ENCODE data around the gene TRIM71. TPM values are rescaled to one million over a fixed set of nuclear protein-coding genes. Genes with fewer than 3 reads are reported as not detected.
"Not testable (repeated sequence)": the region's sequence is repeated elsewhere in the genome, so short reads cannot be mapped to it uniquely, and the experiment has no call there.

The TRIM71 gene
- not detected in 2 replicates for total RNA-seq

- peak; percentile 6 to 10 for DNase-seq (ENCODE audit: low read depth in 2 of 2)
Observed at GRCh38 chr3:32817558-32818228, at the start of gene TRIM71. TRIM71 (plus strand) TSS chr3:32817997; CDS start chr3:32818081, 84 bp downstream.

GRCh38 chr3:32778389-32778788, 39.4 kb upstream of the TRIM71 start:
- DNase-seq (ENCODE audit: low read depth in 2 of 2) = no peak

- DNase-seq (ENCODE audit: low read depth in 2 of 2) = no peak
Observed at GRCh38 chr3:32780071-32780734, 37.6 kb upstream of the TRIM71 start.

GRCh38 chr3:32780735-32781210, 37.0 kb upstream of the TRIM71 start:
- peak; percentile 51 to 63 for DNase-seq (ENCODE audit: low read depth in 2 of 2)

- peak; percentile 85 to 87 for DNase-seq (ENCODE audit: low read depth in 2 of 2)
Observed at GRCh38 chr3:32781211-32781968, 36.4 kb upstream of the TRIM71 start.

GRCh38 chr3:32781969-32782270, 35.9 kb upstream of the TRIM71 start:
- DNase-seq (ENCODE audit: low read depth in 2 of 2) = not testable (repeated sequence)

- DNase-seq (ENCODE audit: low read depth in 2 of 2) = no peak
Observed at GRCh38 chr3:32782407-32782806, 35.4 kb upstream of the TRIM71 start.

- no peak for DNase-seq (ENCODE audit: low read depth in 2 of 2)
Observed at GRCh38 chr3:32791833-32792232, 26.0 kb upstream of the TRIM71 start.

- DNase-seq (ENCODE audit: low read depth in 2 of 2) = no peak
Observed at GRCh38 chr3:32794487-32795308, 23.1 kb upstream of the TRIM71 start.

GRCh38 chr3:32796384-32796950, 21.3 kb upstream of the TRIM71 start:
- not testable (repeated sequence) for DNase-seq (ENCODE audit: low read depth in 2 of 2)

GRCh38 chr3:32797776-32798175, 20.0 kb upstream of the TRIM71 start:
- DNase-seq (ENCODE audit: low read depth in 2 of 2) = no peak

GRCh38 chr3:32801440-32801839, 16.4 kb upstream of the TRIM71 start:
- DNase-seq (ENCODE audit: low read depth in 2 of 2) = not testable (repeated sequence)

GRCh38 chr3:32813180-32813579, 4.6 kb upstream of the TRIM71 start:
- DNase-seq (ENCODE audit: low read depth in 2 of 2) = no peak

- no peak for DNase-seq (ENCODE audit: low read depth in 2 of 2)
Observed at GRCh38 chr3:32814361-32814760, 3.4 kb upstream of the TRIM71 start.

- no peak for DNase-seq (ENCODE audit: low read depth in 2 of 2)
Observed at GRCh38 chr3:32815841-32816438, 1.9 kb upstream of the TRIM71 start.

GRCh38 chr3:32816439-32817256, 1.1 kb upstream of the TRIM71 start:
- peak; percentile 21 to 29 for DNase-seq (ENCODE audit: low read depth in 2 of 2)

- no peak for DNase-seq (ENCODE audit: low read depth in 2 of 2)
Observed at GRCh38 chr3:32817257-32817557, 590 bp upstream of the TRIM71 start.

- peak; percentile 4 to 11 for DNase-seq (ENCODE audit: low read depth in 2 of 2)
Observed at GRCh38 chr3:32818229-32818969, 602 bp downstream of the TRIM71 start.

GRCh38 chr3:32818970-32819511, 1.2 kb downstream of the TRIM71 start:
- no peak for DNase-seq (ENCODE audit: low read depth in 2 of 2)

All from lung microvascular endothelial cell (primary cell).